Renal pelvis (tissue), 4 donors: Measurements from ENCODE around the gene PRKG2. TPM values are rescaled to one million over a fixed set of nuclear protein-coding genes. Genes with fewer than 3 reads are reported as not detected.

Source experiments
- DNase-seq: peaks from one replicate; pipeline ENCODE4 v3.0.0-alpha.2; 2013
- polyA plus RNA-seq, 3 donors: library from polyadenylated mRNA; unstranded; fragments of 120-200 nt; gene quantifications; one replicate each; pipeline ENCODE4 v1.2.1, GENCODE V29; 2013; ENCODE audit not compliant: insufficient read length in 3 of 3

The PRKG2 gene
- polyA plus RNA-seq, 3 donors, result 1.6 to 2.2 (median 1.7) TPM

- no peak for DNase-seq
Observed at GRCh38 chr4:81096566-81096965, 118.5 kb downstream of the PRKG2 start.

GRCh38 chr4:81095389-81095788 is 119.6 kb downstream of the PRKG2 start:
- no peak for DNase-seq

GRCh38 chr4:81093720-81094401 is 121.2 kb downstream of the PRKG2 start:
- DNase-seq, result no peak

GRCh38 chr4:81085979-81086378 is 129.0 kb downstream of the PRKG2 start:
- no peak for DNase-seq

- no peak for DNase-seq
Observed at GRCh38 chr4:81085291-81085690, 129.7 kb downstream of the PRKG2 start.

GRCh38 chr4:81084634-81085033 is 130.4 kb downstream of the PRKG2 start:
- peak; percentile 66 for DNase-seq

- DNase-seq, result no peak
Observed at GRCh38 chr4:81084029-81084428, 131.0 kb downstream of the PRKG2 start.

- DNase-seq, result no peak
Observed at GRCh38 chr4:81081156-81081555, 133.9 kb downstream of the PRKG2 start.

- DNase-seq, result no peak
Observed at GRCh38 chr4:81071013-81071412, 144.0 kb downstream of the PRKG2 start.

GRCh38 chr4:81069706-81070331 is 145.2 kb downstream of the PRKG2 start:
- DNase-seq, result peak; percentile 87

- no peak for DNase-seq
Observed at GRCh38 chr4:81065446-81065845, 149.6 kb downstream of the PRKG2 start.

- no peak for DNase-seq
Observed at GRCh38 chr4:81062001-81062400, 153.0 kb downstream of the PRKG2 start.

- no peak for DNase-seq
Observed at GRCh38 chr4:81061344-81061730, 153.7 kb downstream of the PRKG2 start.

- DNase-seq, result no peak
Observed at GRCh38 chr4:81060587-81061343, 154.3 kb downstream of the PRKG2 start.

- no peak for DNase-seq
Observed at GRCh38 chr4:81058621-81059020, 156.4 kb downstream of the PRKG2 start.

GRCh38 chr4:81052119-81053068 is 162.6 kb downstream of the PRKG2 start:
- peak; percentile 73 for DNase-seq

- DNase-seq, result no peak
Observed at GRCh38 chr4:81049907-81050306, 165.1 kb downstream of the PRKG2 start.

- no peak for DNase-seq
Observed at GRCh38 chr4:81049330-81049729, 165.7 kb downstream of the PRKG2 start.

- DNase-seq, result no peak
Observed at GRCh38 chr4:81042578-81043365, 172.2 kb downstream of the PRKG2 start.

GRCh38 chr4:81040012-81040659 is 174.9 kb downstream of the PRKG2 start:
- no peak for DNase-seq
